GM18519 (cell line): Measurements from ENCODE around the gene RER1.

ENCODE experiments used
- ATAC-seq: cut with Tn5 transposase; IDR thresholded peaks from one replicate; pipeline ENCODE4 v1.9.1; 2021; ENCODE audit warnings: mild to moderate bottlenecking, moderate library complexity; ENCODE audit not compliant: unreplicated experiment, low FRiP score

Gene RER1

DNA sequence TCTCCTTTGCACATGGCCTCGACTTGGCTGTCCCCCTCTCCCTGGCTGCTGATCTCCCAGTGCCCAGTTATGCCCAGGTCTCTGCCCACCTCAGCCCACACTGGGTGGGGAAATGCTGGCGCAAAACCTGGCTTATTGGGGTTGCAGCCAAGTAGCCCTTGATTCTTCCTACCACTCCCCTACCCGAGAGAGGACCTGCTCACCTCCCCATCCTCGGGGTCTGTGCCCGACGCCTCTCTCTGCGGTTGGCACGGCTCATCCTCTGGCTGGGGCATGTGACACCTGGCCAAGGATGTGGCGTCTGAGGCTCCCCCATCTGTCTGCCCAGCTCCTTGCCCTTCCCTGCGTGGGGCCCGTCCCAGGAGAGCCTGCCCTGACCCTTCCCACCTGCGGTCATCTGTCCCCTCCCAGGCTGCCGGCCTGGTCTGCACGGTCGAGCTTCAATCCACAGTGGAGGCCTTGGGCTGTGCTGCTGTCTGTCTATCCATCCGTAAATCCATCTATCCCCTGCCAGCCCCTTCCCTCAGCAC is 27.2 kb downstream of the RER1 start:
- no peak for ATAC-seq

DNA sequence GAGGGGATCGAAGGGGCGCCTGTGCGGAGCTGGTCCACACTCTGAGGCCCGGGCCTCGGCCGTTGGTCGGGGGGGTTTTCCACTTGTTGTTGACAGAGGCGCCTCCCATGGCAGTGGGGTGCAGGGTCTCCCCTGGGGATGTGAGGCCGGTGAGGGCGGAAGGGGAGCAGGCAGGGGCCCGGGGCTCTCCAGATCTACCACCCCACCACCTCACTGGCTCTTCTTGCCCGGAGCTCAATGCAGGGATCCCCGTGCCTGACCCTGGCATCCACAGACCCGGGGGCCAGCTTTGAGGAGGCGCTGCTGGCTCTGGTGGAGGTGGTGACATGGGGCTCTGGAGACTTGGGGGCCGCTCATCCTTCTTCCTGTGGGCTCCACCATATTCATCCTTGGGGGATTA is 27.8 kb downstream of the RER1 start:
- ATAC-seq = no peak

DNA sequence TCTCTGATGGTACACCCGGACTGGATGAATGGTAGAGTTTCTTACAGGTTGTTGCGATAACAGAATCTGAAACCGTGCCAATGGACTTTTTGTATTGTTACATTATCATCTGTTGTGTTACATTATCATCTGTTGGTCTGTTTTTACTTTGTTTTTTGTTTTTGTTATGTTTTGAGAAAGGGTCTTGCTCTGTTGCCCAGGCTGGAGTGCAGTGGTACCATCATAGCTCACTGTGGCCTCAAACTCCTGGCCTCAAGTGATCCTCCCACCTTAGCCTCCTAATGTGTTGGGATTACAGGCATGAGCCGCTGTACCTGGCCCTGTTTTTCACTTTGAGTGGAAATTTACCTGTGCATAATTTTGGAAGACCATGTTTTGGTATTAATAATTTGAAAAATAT is 30.9 kb downstream of the RER1 start:
- ATAC-seq = no peak

DNA sequence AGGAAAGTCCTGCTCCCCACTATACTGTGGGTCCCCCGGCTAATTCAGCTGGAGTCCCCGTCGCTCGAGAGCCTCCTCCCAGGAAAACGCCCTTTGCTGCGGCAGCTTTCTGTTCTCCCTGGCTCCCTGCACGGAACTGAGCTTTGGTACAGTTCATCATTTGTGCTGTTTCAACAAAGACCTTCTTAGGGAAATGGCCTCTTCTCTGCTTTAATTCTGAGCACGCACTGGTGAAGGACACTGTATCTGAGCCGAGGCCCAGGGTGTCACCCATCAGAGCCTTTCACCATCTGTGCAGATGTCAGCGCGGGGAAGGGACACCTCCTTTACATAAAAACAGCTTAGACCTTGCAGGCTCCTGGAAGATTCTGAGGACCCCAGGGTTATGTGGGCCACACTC is 34.3 kb downstream of the RER1 start:
- no peak for ATAC-seq

DNA sequence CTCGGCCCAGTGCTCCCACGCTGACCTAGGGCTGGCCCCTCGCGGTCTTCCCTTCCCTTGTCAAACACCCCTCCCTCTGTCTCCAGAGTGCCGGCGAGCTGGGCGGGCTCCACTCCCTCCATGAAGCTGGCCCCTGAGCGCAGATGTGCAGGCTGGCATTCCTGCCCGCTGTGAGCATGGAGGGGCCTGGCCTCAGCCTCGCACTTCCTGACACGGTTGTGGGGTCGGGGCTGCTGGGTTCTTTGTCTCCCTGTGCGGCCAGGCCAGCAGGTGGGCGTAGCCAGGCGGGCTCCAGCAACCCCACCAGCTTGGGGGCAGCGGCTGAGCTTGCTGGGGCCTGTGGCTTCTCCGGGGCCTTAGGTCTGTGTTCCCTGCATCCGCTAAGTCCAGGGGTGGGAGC is 34.9 kb downstream of the RER1 start:
- ATAC-seq = no peak

DNA sequence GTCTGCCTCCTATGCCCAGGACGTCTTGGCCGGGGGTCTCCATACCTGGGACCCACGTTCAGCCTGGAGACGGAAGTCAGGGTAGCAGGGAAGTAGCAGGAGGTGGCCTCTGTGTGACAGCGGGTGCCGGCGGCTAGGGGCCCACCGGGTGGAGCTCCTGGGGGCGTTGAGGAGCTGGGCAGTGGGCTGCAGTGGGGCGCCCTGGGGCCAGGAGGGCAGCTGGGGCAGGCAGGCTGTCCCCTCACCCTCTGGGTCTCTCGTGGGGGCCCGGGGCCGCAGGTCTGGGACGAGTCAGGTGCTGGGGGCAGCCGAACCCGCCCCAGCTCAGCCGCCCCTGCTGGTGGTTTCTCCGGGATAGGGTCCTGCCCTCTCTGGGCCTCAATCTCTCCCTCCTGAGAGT is 35.4 kb downstream of the RER1 start:
- ATAC-seq = no peak

DNA sequence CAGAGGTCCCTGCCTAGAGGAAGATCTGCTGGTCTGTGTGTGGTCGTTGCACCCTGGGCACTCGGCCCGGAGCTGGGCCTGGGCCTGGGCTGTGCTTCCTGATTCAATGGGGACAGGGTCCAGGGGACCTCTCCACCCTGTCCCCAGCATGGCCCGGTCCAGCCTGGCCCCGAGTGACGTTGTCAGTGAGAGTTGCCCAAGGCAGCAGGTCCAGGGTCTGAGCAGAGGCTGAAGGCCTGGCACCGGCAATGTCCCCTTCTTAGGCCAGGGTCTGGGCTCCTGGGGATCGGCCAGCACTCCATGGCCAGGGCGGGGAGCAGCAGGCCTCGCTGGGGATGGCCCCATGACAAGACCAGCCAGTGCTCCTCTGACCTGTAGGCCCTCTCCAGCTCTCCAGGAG is 36.3 kb downstream of the RER1 start:
- ATAC-seq = no peak

DNA sequence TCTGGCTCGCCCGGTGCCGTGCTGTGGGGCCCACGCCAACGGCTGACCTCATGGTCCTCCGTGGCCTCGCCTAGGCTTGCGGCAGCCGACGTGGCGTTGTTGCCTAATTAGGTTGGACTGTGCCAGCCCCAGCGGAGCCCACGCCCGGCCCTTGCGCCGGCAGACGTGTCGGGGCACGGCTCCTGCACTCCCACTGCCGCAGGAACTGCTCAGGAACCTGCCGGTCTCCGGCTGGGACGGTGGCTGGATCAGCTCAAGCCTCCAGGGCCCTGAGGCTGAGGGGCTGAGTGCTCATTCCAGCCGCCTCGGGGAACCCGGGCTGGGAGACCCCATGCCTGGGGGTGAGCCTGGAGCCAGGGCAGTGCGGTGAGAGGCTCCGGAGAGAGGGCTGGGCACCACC is 36.8 kb downstream of the RER1 start:
- no peak for ATAC-seq

DNA sequence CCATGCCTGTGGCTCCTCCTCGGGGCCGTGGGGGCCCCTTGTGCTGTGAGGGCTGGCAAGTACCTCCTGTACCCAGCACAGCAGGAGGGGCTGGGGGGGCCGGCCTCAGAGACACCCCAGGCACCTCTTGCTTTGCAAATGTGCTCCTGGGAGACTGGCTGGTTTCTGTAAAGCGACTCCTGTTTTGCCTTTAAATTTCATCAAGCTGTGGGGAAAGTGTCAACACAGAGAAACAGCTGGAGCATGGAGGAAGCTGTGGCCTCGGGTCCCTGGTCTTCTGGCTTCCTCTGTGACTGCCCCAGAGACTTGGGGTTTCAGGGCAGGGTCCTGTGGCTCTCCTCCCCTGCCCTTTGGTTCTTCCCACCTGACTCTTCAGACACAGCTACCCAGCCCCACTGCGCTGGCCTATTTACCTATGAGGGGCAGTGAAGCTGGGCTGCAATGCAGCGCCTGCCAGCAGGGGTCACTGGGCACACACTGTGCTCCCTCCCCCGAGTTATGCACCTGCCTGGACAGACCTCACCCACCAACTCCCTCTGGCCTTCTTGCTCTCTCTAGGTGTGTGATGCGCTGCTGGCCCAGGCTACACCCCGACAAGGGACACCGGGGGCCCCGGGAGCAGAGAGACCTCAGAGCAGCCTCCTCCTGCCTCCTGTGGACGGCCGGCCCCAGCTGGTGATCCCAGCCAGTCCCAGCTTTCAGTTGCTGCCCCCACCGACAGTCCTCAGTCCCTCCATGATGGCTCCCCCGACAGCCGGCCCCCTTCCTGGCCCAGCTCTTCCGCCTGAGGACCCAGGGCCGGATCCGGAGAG is 38.3 kb downstream of the RER1 start:
- ATAC-seq = no peak

DNA sequence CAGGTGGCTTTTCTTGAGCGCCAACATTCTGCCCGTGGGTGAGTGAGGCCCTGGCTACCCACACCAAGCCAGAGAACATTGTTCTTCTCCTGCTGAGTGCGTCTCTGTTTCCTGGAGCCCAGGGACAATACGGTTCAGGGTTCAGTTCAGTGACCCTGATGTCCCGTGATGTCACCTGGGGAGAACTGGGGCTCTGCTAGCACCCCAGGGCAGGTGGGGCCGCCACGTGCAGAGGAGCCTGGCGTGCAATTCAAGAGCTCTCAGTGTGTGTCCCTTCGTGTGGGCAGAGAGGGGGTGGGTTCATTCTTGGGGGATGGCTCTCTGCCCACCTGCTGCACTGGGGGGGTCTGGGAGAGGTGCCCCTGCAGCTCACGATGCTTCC is 38.9 kb downstream of the RER1 start:
- ATAC-seq = no peak

DNA sequence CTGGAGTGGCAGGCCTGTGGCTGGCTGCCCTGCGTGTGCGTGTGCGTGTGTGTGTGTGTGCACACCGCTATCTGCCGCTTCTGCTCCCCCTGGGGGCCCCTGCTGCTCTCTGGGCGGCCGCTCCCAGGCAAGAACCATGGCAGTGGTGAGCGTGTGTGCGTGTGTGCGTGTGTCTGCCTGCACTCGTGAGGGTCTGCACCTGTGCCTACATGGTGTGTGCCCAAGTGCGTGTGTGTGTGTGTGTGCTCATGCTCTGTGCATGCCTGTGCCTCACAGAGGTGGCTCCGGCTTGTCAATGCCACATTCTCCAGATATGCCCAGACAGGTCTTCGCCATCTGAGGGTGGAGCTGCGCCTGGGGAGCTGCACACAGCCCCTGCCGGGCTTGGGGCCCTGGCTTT is 39.5 kb downstream of the RER1 start:
- no peak for ATAC-seq

DNA sequence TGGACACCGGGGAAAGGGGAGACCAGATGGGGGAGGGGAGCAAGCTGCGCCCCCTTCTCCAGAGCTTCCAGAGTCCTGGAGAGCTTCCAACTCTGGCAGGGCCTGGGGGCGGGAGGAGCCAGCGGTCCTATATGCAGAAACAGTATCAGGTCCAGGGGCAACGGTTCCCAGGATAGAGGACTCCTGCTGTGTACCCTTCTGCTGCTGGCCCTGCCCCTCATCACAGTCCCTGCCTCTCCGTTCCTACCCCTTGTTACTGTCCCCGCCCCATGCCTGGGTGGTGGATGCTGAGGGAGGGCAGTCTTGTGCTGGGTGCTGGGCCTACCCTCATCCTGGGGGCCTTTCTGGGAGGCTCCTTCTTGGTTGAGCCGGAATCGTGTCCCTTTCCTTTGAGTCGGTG is 39.9 kb downstream of the RER1 start:
- ATAC-seq = no peak

DNA sequence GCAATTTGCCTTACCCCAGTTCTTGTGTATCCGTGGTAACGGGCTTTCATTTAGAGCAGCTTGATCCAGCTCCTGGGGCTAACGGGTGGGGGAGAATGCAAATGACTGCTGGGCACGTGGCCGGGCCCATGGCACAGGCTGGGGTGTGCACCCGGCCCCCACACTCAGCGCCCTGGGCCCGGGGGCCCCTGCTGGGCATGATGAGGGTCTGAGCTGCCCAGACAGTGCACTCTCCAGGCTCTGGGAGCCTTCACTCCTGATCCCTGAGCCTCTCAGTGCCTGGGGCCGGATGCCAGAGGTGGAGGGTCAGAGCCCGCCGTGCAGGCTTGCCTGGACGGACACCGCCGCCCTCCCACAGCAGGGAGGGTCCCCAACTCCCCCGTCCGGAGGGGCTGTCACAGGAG is 40.8 kb downstream of the RER1 start:
- no peak for ATAC-seq

DNA sequence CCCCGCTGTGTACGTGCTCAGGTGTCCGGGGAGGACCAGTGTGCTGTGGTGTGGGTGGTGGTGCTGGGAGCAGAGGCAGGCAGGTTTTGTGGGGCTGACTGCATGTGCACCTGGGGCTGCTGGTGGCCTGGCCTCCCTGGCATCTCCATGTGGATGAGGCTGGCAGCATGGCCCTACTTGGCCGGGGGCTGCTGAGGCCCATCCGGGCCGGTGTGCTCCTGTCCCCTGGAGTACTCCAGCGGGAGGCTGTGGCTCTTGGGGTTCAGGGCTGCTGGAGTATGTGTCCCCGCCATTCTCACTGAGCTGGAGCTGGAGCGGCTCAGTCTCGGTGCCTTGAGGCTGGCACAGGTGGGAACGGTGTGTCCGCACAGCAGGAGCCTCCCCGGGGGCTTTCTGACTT is 41.6 kb downstream of the RER1 start:
- no peak for ATAC-seq

DNA sequence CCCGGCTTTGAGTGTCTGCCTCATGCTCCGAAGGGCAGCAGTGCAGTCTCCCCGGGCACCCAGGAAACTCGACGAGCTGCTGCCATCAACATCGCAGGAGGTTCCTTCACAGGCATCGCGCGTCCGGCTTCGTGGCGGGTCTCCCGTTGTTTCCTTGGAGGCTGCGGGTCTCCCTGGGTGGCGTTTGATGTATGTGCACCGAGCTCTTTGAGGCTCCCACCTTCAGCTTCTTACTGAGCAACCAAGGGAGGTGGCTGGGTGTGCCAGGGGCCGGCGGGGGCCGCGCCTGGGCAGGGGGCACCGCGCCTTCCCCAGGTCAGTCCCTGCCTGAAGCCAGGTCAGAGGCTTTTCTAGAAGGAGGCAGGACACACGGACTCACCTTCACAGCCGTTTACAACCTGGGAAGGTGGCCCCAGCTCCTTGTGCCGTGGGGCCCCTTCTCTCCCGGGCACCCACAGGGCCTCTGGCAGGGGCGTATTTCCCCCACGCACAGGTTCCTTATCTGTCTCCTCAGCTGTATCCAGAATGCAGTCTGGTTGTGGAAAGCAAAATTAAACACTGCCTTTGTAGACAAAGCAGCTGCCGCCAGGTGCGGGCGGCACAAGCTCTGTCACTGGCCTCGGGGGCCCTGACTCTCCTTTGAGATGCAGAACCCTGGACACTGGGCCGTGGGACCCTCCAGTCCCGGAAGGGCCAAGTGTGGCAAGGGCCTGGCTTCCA is 42.5 kb downstream of the RER1 start:
- no peak for ATAC-seq

DNA sequence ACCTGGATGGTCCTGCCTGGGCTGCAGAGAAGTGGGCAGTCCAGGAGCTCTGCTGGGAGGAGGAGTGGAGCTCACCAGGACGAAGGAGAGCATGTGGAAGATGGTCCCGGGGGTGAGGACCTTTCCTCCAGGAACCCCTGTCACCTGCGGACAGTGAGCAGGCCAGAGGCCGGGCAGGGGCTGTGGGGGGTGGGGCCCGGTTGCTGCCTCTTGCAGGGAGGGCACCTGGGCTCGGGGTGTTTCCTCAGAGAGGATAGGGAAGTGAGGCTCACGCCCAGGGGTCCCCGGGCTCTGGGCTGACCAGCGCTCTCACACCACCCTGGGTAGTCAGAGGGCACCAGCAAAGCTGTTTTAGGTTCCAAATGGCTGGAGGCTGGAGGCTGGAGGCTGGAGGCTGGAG is 43.5 kb downstream of the RER1 start:
- no peak for ATAC-seq

DNA sequence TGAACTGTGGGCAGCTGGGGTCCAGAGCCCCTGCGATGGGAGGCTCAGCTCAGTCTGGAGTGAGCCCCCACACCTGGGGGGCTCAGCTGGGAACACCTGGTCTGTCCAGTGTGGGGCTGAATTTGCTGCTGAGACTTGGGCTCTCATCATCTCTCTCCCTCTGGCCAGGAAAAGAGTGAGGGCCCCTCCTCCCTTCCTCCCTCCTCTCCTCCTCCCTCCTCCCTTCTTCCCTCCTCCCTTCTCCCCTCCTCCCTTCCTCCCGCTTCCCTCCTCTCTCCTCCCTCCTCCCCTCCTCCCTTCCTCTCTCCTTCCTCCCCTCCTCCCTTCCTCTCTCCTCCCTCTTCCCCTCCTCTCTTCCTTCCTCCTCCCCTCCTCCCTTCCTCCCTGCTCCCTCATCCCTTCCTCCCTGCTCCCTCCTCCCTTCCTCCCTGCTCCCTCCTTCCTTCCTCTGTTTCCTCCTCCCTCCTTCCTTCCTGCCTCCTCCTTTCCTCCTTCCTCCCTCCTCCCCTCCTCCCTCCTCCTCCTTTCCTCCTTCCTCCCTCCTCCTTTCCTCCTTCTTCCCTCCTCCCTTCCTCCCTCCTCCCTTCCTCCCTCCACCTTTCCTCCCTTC is 44.2 kb downstream of the RER1 start:
- no peak for ATAC-seq

DNA sequence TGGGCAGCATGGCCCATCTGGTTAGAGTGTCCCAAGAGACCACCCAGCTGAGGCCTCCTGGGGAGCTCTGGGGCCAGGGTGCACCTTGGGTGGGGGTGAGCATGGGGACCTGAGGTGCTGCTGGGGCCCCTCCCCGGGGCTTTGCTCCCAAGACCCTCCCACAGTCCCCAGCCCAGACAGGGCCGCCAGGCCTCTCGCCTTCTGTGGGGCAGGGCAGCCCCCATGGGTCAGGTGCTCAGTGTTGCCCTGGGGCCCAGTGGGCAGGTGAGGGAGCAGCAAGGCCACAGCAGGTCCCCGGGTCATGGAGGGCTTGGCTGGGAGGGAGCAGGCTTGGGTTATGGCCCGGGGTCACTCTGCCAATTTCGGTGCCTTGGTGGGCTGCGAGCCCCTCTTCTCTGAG is 45.2 kb downstream of the RER1 start:
- ATAC-seq = no peak

DNA sequence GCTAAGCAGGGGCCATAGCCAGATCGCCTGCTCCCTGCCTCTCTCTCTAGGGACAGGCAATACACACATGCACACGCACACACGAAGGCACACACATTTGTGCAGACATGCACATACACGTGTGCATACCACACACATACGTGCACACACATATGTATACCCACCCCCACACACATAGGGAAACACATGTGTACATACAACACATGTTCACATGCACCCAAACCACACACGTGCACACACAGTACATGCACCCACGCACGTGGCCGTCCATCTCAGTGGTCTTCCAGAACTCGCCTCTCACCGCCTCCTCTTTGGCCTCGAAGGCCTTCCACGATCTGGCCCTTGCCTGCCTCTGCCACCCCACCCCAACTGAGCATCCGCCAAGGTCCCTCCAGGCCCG is 46.0 kb downstream of the RER1 start:
- ATAC-seq = no peak

DNA sequence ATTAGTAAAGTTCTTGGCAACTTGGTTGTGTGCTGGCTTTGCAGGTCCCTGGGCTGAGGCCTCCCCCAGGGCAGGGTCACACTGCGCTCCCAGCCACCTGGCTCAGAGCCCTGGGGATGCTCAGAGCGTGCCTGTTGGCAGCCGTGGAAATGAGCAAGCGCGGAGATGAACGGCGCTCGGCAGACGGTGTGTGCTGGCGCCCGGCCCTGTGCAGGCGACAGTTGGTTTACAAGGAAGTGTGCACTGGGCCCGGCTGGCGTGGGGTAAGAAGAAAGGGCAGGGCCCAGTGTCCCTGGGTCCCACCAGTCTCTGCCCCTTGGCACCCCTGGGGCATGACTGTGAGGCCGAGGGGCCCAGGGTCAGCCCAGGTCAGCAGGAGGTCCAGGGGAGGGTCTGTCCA is 46.4 kb downstream of the RER1 start:
- ATAC-seq = no peak

DNA sequence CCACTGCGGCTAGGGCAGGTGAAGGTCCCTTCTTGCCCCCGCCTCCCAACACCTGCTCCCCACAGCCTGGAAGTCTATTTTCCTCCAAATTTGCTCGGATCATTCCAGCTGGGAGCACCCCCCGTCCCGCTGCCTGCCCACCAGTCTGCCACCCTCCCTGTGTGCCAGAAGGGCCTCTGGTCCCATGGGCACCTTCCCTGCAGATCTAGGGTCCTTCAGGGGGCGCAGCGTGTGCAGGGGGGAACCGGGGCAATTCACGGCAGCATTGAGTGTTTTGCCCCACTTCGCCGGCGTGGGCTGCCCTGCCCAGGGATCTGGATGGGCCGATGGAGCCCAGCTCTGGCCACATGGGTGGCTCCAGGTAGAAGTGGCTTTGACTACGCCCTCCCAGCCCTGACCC is 47.0 kb downstream of the RER1 start:
- no peak for ATAC-seq

DNA sequence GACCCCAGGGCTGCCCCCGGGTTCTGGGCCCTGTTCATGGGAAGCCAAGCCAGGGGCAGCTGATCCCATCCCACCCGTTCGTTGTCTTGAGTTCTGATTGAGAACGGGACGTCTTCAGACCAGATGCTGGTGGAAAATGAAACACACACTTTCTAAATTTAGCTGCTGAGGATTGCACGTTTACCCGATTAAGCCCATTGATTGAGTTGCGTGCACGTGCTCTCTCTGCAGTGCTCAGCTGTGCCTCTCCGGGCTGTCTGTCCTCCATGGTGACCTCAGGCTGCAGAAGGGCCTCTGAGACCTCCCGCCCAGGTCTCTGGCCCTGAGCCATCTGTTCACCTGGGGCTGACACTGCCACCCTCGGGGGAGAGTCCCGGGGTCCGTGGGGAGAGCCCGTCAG is 47.7 kb downstream of the RER1 start:
- ATAC-seq = no peak
